ENCODE results near the gene CCDC148. TPM values are rescaled to one million over a fixed set of nuclear protein-coding genes. Genes with fewer than 3 reads are reported as not detected.

CCDC148 gene
- total RNA-seq, 1 donor = 0.72 TPM

- TF ChIP-seq, protein P1, sequence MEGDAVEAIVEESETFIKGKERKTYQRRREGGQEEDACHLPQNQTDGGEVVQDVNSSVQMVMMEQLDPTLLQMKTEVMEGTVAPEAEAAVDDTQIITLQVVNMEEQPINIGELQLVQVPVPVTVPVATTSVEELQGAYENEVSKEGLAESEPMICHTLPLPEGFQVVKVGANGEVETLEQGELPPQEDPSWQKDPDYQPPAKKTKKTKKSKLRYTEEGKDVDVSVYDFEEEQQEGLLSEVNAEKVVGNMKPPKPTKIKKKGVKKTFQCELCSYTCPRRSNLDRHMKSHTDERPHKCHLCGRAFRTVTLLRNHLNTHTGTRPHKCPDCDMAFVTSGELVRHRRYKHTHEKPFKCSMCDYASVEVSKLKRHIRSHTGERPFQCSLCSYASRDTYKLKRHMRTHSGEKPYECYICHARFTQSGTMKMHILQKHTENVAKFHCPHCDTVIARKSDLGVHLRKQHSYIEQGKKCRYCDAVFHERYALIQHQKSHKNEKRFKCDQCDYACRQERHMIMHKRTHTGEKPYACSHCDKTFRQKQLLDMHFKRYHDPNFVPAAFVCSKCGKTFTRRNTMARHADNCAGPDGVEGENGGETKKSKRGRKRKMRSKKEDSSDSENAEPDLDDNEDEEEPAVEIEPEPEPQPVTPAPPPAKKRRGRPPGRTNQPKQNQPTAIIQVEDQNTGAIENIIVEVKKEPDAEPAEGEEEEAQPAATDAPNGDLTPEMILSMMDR (IDR thresholded peaks at IDR 0.05; ENCODE audit: insufficient read depth, low read length) = no peak
- no peak for DNase-seq (ENCODE audit: low read depth)
- H3K4me3 ChIP-seq (ENCODE audit: low read depth, low read length) = no peak overlapping the region
Measured at GRCh38 chr2:158491072-158491471, 34.5 kb upstream of the CCDC148 start.

- DNase-seq (ENCODE audit: low read depth) = no peak
- no peak overlapping the region for H3K4me3 ChIP-seq (ENCODE audit: low read depth, low read length)
- TF ChIP-seq, protein P1 (IDR thresholded peaks at IDR 0.05; ENCODE audit: insufficient read depth, low read length) = peak; percentile 8
Measured at GRCh38 chr2:158489366-158490112, 33.0 kb upstream of the CCDC148 start.

- no peak overlapping the region for H3K4me3 ChIP-seq (ENCODE audit: low read depth, low read length)
- DNase-seq (ENCODE audit: low read depth) = peak; percentile 22
- TF ChIP-seq, protein P1 (IDR thresholded peaks at IDR 0.05; ENCODE audit: insufficient read depth, low read length) = no peak
Measured at GRCh38 chr2:158488442-158489216, 32.1 kb upstream of the CCDC148 start.

DNA sequence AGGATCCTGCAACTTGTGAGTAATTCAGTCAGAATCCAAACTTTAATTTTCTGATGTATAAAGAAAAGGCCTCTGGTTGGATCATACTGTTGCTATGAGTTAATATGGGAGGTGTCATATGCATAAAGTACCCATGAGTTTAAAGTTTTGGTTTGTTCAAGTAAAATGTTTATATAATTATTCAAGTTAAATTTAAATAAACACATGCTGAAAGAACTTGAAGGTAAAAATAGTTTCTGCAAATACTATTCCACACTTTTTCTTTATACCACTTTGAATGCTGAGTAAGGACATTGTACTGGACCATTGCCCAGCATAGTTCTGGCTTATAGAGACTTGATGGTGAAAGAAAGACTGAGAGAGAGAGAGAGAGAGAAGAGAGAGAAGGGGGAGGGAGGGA is 30.9 kb upstream of the CCDC148 start:
- TF ChIP-seq, protein P1 (IDR thresholded peaks at IDR 0.05; ENCODE audit: insufficient read depth, low read length) = no peak
- peak; percentile 86 for DNase-seq (ENCODE audit: low read depth)
- no peak overlapping the region for H3K4me3 ChIP-seq (ENCODE audit: low read depth, low read length)

DNA sequence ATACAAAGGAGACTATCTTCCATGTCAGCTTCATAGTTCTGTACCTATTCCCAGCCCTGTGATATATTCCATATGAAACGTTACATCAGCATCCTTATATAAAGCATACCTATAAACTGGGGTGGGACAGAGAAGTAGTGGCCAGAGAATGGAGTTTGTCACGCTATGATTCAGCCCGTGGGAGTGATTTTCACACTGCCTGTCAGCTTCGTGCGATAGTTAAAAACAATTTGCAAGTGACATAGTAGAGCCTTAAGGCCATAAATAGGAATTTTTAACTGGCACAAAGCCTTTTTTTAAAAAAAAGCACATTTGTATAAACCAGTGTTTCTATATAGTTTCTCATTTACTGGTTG is 30.4 kb upstream of the CCDC148 start:
- TF ChIP-seq, protein P1 (IDR thresholded peaks at IDR 0.05; ENCODE audit: insufficient read depth, low read length) = no peak
- no peak overlapping the region for H3K4me3 ChIP-seq (ENCODE audit: low read depth, low read length)
- peak; percentile 57 for DNase-seq (ENCODE audit: low read depth)

DNA sequence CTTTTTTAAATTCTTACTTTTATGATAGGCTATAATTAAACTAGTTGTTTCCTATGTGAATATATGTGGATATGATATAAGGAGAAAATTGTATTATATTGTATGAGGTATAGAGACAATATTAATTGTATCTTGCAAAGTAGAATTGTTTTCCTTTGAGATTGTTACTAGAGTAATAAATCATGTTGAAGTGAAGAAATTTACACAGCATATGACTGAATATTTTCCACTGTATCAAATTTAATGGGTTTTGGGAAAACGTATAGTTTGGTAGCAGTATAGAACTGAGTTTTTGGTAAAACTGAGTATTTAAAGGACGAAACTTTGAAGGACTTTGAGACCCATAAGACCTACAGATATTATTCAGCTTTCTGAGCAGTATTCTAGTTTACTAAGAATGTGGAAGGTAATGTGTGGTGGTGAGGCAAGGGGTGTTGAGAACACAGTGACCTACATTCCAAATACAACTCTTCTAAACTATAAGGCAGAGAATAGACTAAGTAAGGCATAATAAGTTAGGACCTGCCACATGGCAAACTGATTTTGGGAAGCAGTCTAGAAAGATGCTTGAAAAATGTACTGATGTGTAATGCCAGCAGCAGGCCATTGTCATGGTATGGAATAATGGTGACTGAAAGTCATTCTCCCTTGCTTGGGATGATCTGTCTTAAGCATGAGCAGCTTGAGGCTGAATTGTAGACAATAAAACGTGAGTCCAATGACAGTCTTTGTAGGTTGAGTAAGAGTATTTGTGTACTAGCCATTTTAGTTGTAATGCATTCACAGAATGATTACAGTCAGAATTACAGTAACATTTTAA is 29.8 kb upstream of the CCDC148 start:
- TF ChIP-seq, protein P1 (IDR thresholded peaks at IDR 0.05; ENCODE audit: insufficient read depth, low read length) = no peak
- DNase-seq (ENCODE audit: low read depth) = no peak
- no peak overlapping the region for H3K4me3 ChIP-seq (ENCODE audit: low read depth, low read length)

Data from fibroblast of the aortic adventitia (primary cell).